ENCODE results near the gene GRIA3.
"Not testable (repeated sequence)": the region's sequence is repeated elsewhere in the genome, so short reads cannot be mapped to it uniquely, and the experiment has no call there.

Gene GRIA3

DNA sequence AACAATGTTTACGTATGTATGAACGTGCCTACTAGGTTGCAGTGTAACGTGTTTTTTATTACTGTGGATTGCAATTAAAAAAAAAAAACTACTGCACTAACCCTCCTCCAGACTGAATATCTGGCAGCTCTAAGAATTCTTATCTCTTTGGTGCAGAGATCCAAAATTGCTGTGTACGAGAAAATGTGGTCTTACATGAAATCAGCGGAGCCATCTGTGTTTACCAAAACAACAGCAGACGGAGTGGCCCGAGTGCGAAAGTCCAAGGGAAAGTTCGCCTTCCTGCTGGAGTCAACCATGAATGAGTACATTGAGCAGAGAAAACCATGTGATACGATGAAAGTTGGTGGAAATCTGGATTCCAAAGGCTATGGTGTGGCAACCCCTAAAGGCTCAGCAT, 280.6 kb downstream of the GRIA3 start:
- no peak for DNase-seq (ENCODE audit: low read depth in 2 of 2)

DNA sequence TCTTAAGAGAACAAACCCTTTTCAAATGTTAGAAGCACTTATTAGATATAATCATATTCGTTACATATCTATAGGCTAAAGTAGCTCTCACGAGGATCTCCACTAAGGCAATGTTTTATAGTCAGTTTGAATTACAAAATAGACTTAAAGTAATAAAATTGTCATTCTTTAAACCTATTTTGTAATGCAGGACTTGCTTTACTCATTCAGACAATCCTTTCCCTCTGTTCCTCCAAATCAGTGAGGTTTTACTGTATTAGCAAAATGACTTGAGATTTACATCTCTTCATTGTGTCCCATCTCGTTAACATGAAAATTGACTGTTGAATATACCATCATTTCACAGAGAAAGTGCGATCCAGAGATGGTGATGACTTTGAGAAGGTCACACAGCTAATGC, 284.4 kb downstream of the GRIA3 start:
- DNase-seq (ENCODE audit: low read depth in 2 of 2) = no peak

- no peak for DNase-seq (ENCODE audit: low read depth in 2 of 2)
Observed at GRCh38 chrX:123475068-123475724, 291.1 kb downstream of the GRIA3 start.

DNA sequence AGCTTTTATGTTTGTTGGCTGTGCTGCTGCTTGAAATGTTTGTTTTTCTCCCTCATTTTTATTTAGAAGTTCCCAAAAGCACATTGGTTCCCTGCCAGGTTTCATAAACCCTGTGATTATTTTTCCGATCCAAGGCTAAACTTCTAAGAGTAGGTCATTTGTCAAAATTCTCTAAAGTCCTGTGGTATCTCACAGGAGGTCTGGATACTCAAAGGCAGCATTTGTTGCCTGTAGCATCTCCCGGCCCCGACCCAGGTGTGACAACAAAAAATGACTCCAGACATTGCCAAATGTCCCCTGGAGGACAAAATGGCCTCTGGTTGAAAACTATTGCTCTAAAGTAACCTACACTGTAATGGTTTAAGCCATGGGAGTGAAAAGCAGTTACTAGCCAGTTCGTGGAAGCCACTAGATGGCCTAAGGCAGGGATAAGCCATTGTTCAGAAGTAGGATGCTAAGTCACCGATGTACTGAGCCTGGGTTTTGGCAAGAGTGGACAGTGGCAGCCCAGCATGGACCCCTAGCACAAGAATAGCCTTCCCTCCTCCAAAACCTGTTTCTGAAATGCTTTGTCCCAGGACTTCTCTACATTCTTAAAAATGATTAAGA, 292.6 kb downstream of the GRIA3 start:
- no peak for DNase-seq (ENCODE audit: low read depth in 2 of 2)

DNA sequence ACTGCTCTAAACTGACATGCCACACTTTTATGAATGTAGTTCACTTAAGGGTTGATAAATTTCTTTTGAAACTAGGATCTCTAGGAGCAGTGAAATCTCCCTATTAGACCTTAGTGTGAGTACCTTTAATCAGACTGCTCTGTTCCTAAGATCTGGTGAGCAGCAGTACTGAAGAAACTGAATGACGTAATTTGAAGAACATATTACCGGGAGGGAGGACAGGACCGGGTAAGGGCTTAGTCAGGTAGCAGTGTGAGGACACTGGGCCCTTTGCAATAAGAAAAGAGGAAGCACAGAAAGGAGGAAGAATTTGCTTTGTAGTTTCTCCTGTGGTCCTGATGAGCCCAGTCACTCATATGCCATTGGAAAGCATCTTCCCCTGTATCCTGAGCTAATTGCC, 293.6 kb downstream of the GRIA3 start:
- DNase-seq (ENCODE audit: low read depth in 2 of 2) = no peak

- no peak for DNase-seq (ENCODE audit: low read depth in 2 of 2)
Observed at GRCh38 chrX:123481913-123482851, 298.1 kb downstream of the GRIA3 start.

GRCh38 chrX:123486297-123486696, 302.2 kb downstream of the GRIA3 start:
- DNase-seq (ENCODE audit: low read depth in 2 of 2) = no peak

DNA sequence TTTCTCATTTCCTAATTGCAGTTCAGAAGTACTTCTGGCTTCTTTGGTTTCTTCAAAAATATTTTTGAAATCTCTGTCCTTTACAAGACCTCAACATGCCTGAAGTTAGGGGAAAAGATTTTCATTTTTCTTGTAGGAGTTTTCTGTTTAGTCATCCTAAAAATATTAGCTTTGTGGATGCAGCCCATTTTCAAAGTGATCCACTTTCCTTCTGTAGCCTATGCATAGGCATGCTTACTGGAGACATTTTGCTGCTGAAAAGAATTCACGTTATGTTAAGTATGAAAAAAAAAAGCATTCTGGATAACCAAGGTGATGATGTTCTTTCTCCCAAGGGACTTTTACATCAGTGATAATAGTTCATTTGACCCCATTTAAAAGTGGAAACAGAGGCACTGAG, 303.2 kb downstream of the GRIA3 start:
- DNase-seq (ENCODE audit: low read depth in 2 of 2) = no peak

GRCh38 chrX:123487669-123488068, 303.6 kb downstream of the GRIA3 start:
- DNase-seq (ENCODE audit: low read depth in 2 of 2) = no peak

- no peak for DNase-seq (ENCODE audit: low read depth in 2 of 2)
Observed at GRCh38 chrX:123489011-123489410, 304.9 kb downstream of the GRIA3 start.

GRCh38 chrX:123493857-123494256, 309.8 kb downstream of the GRIA3 start:
- DNase-seq (ENCODE audit: low read depth in 2 of 2) = no peak

- no peak for DNase-seq (ENCODE audit: low read depth in 2 of 2)
Observed at GRCh38 chrX:123499787-123500186, 315.7 kb downstream of the GRIA3 start.

GRCh38 chrX:123504047-123504446, 320.0 kb downstream of the GRIA3 start:
- no peak for DNase-seq (ENCODE audit: low read depth in 2 of 2)

- no peak for DNase-seq (ENCODE audit: low read depth in 2 of 2)
Observed at GRCh38 chrX:123504630-123505270, 320.7 kb downstream of the GRIA3 start.

DNA sequence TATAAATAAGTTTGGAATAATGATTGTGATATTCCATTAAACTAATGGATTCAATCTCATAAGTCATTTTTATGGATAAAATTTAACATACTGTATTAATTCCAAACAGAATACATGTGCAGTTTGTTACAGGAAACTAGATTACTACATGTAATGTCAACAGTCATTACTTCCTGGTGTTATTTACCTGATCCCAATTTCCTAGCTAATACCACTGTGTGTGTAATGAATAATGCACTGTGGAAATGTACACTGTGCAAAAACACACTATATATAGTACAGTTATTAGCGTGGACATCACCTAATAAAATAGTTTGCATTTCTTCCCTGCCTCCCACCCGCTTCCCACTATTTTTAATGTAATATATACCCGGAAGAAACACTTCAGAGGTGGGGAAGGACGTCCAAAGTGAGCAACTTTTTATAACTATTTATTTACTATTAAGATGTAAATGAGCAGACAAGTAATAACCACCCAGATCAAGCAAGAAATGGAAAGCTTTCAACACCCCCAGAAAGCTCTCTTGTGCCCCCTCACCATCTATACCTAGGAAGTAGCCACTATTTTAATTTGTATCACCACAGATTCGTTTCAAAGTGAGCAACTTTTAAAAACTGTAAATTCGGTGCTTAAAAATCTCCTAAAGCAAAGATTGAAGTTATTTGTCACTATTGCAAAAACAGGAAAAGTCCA, 329.7 kb downstream of the GRIA3 start:
- no peak for DNase-seq (ENCODE audit: low read depth in 2 of 2)

DNA sequence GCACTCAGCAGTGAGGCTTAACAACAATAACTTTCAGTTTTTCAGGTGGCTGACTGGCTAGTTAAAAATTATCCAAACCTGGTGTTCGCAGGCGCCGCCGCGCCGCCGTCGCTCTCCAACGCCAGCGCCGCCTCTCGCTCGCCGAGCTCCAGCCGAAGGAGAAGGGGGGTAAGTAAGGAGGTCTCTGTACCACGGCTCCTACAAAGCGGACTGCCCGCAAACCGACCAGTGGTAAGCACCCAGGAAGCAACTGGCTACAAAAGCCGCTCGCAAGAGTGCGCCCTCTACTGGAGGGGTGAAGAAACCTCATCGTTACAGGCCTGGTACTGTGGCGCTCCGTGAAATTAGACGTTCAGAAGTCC, 330.2 kb downstream of the GRIA3 start:
- not testable (repeated sequence) for DNase-seq (ENCODE audit: low read depth in 2 of 2)

GRCh38 chrX:123518791-123519190, 334.7 kb downstream of the GRIA3 start:
- no peak for DNase-seq (ENCODE audit: low read depth in 2 of 2)

DNA sequence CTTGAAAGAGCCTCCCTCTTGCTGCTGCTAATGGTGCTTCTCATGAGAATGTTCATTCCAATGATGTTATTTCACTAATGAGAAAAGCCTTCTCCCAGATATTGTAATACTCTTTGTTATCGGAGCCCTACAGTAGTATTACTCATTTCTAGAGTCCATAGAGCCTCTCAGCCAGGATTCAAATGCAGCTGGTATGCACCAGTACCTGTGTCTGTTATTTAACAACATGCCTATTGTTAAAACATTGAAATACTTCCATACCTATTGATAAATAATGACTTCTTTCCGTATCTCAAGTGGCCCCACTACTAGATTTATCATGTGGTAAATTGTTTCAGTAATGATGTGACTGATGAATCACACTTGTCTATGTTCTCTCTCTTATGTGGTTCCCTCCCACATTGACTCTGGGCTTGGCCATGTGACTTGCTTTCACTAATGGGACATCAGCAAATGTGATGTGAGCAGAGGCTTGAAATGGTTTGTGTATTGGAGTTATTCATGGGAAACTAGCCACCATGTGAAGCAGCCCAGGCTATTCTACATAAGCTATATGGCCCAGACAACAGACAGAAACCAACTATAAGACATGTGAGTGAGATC, 341.1 kb downstream of the GRIA3 start:
- DNase-seq (ENCODE audit: low read depth in 2 of 2) = no peak

DNA sequence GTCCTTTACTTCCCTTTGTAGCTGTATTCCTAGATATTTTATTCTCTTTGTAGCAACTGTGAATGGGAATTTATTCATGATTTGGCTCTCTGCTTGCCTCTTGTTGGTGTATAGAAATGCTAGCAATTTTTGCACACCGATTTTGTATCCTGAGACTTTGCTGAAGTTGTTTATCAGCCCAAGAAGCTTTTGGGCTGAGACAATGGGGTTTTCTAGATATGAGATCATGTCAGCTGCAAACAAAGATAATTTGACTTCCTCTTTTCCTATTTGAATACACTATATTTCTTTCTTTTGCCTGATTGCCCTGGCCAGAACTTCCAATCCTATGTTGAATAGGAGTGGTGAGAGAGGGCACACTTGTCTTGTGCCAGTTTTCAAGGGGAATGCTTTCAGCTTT, 346.6 kb downstream of the GRIA3 start:
- DNase-seq (ENCODE audit: low read depth in 2 of 2) = not testable (repeated sequence)

Data from stimulated activated CD8-positive, alpha-beta memory T cell treated with anti-CD3 and anti-CD28 coated beads, Interleukin-7, amount 100 ng/mL, for 1 hour (primary cell).